ENCODE measurements around the gene C1GALT1.
A peak's percentile ranks its signal among the peaks of the same experiment; 100 is the strongest.
"Not testable (repeated sequence)": the region's sequence is repeated elsewhere in the genome, so short reads cannot be mapped to it uniquely, and the experiment has no call there.

The C1GALT1 gene

DNA sequence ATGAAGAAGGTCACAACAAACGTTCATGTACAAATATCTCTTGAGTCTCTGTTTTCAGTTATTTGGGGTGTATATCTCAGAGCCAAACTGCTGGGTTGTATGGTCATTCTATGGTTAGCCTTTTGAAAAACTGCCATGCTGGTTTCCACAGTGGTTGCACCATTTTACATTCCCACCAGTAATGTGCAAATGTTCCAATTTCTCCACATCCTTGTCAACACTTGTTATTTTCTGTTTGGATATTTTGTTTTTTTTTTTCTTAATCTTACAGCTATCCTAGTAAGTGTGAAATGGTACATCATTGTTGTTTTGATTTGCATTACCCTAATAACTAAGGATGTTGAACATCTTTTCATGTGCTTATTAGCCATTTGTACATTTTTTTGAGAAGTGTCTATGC lies 13.0 kb upstream of the C1GALT1 start:
- no peak for DNase-seq (ENCODE audit: low read depth)

DNA sequence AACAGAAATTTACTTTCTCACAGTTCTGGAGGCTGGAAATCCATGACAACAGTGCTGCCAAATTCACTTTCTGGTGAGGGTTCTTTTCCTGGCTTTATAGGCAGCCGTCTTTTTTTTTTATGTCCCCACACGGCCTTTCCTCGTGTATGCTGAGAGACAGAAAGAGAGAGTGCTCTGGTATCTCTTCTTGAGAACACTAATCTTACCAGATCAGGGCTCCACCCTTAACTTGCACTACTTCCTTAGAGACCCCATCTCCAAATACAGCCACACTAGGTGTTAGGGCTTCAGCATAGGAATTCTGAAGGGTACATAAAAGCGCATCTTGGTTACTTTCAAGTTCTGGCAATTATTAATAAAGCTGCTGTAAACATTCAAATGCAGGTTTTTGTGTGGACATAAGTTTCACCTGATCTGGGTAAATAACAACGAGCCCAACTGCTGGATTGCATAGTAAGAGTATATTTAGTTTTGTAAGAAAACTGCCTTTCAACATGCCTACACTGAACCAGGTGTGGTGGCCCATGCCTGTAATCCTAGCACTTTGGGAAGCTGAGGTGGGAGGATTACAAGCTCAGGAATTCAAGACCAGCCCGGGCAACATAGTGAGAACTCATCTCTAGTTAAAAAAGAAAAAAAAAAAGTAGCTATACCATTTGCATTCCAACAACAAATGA lies 8.2 kb upstream of the C1GALT1 start:
- DNase-seq (ENCODE audit: low read depth): no peak

DNA sequence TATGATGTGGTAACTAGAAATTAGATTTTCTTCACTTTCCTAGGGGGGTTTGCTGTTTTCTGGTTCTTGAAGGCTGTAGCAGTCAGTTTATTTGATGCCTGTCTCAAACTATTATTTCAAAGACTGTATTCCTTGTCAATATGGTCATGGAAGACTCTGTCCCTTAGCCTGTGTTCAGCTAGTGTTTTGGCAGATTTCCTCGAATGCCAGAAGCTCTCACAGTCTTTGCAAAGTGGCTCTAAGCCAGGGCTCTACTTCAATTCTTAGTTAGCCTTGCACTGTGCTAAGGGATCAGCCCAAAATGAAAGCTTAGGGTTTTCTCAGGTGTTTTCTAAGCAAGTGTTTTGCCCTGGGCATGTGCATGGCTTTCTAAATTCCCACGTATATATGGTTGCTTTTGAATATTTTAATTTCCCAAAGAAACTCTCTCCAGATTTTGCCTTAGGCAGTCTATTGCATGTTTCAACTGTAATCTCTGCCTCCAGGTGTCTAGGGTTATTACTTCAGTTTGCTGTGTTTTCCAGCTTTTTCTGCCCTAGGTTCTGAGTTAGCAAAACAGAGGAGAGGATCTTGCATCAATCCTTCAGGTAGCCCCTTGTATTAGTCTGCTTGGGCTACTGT lies 7.2 kb upstream of the C1GALT1 start:
- no peak for DNase-seq (ENCODE audit: low read depth)

GRCh38 chr7:7176406-7177043 lies 5.8 kb upstream of the C1GALT1 start:
- no peak for DNase-seq (ENCODE audit: low read depth)

GRCh38 chr7:7177044-7177517 lies 5.3 kb upstream of the C1GALT1 start:
- no peak for DNase-seq (ENCODE audit: low read depth)

DNA sequence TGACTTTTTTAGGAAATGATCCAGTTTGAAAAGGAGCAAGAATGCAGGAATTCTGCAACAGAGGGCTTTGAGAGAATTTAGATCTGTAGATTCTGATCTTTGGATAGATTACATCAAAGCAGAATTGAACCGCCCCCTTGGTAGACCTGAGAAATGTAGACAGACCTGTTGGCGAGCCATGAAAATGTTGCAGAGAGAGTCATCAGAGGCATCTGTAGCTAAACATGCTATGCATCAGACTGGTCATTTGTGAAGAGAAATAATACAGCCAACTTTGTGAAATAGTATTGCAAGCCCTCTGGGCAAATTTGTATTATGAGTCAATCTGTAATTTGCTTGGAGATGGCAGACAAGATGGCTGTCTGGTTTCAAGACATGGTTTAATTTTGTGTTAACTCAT lies 4.3 kb upstream of the C1GALT1 start:
- DNase-seq (ENCODE audit: low read depth): no peak

- no peak for DNase-seq (ENCODE audit: low read depth)
Measured at GRCh38 chr7:7178906-7179305, 3.4 kb upstream of the C1GALT1 start.

GRCh38 chr7:7180725-7181449 lies 1.5 kb upstream of the C1GALT1 start:
- no peak for DNase-seq (ENCODE audit: low read depth)

DNA sequence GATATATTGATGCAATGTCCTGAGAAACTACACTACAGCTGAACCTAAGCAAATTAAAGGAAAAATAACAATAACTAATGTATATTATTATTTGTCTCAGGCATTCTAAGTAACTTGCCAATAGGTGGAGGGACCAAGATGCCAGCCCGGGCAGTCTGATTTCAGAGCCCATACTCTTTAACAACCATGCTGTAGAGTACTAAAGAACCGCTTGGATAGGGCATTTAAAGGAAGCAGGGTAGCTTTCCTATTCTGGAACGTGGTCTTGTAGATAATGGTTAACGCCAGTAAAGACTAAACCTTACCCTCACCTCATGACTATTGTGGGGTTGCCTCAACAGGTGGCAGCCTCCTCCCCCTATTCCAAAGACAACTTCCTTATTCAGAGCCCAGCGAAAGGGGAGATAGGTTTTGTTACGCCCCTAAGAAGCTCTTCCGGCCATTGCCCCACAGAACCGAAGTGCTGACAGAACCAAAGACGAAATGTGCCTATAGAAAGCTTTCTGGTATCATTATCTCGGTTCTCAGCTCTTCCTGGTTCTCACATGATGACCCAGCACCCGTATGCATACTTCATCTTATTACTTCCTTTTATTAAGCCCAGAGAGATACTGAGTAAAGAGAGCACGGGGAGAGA lies 707 bp upstream of the C1GALT1 start:
- peak; percentile 19 for DNase-seq (ENCODE audit: low read depth)

- peak; percentile 3 for DNase-seq (ENCODE audit: low read depth)
Measured at GRCh38 chr7:7183061-7183837, 905 bp downstream of the C1GALT1 start.

DNA sequence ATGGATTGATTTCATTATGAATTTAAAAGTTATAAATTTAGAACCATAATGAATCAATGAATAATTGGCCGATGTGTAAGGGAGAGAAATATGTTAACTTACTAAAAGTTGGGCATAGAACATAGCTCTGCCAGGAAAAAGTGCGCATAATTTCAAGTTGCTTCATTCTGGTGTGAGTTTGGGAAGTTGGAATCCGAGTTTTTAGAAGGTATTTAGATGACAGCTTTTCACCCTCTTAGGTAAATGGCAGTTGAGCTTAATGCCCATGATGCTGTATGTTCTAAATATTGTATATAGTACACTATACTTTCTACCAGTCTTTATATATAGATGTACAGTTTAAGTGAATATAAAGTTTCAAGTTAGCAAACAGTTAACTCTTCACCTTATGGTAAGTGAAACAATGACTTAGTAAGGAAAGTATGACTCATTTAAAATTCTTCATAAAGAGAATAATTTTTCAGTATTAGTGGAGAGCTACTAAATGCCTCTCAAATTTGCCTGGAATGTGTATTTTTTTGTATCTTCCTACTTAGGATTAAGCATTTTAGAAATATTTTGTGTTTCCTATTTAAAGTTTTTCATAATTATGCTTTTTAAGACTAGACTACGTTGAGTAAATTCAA lies 1.6 kb downstream of the C1GALT1 start:
- no peak for DNase-seq (ENCODE audit: low read depth)

DNA sequence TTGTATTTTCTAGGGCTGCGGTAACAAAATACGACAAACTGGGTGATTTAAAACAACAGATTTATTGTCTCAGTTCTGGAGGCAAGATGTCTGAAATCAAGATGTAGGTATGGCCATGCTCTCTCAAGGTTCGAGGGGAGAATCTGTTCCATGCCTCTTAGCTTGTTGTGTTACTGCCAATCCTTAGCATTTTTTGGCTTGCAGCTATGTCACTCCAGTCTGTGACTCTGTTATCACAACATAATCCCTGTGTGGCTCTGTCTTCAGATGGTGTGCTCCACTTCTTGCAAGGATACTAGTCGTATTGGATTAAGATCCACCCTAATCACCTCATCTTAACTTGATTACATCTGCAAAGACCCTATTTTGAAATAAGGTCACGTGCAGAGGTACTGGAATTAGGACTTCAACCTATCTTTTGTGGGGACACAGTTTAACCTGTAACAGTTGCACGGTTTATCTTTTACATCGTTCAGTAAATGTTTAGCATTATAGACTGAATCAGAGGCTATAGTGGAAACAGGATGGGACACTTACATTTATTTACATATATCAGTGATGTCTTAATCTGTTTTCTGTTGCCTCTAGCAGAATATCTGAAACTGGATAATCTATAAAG lies 3.1 kb downstream of the C1GALT1 start:
- no peak for DNase-seq (ENCODE audit: low read depth)

DNA sequence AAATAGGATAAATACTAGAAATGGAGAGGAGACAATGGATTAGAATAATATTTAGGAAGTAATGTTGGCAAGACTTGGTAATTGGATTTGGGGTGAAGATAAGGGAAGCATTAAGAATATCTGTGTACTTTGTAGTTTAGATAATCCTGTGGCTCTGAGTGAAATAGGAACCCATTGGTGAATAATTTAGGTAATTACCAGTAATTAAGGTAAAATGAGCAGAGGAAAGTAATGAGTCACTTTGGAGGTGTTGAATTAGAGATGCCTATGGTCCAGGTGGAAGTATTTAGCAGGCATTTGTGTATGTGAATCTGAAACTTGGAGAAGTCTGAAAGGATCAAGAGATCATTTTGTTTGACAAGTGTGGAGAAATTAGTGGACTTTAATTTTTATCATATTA lies 5.7 kb downstream of the C1GALT1 start:
- DNase-seq (ENCODE audit: low read depth): no peak

DNA sequence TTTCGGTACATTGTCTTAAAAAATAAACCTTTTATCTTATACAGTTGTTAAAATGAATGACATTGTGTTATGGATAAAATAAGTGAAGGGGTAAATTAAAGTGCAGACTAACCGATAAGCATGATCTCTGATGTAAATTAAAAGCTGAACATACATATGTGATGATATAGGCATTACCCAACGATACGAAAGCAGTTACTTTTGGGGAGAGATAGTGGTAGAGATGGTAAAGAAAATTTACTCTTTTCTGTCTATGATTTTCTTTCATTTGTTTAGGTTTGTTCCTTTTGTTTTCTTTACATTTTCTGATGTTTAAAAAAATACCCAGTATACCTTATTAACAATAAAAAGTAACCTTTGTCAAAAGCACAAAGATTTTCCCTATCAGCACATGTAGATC lies 6.4 kb downstream of the C1GALT1 start:
- DNase-seq (ENCODE audit: low read depth): no peak

DNA sequence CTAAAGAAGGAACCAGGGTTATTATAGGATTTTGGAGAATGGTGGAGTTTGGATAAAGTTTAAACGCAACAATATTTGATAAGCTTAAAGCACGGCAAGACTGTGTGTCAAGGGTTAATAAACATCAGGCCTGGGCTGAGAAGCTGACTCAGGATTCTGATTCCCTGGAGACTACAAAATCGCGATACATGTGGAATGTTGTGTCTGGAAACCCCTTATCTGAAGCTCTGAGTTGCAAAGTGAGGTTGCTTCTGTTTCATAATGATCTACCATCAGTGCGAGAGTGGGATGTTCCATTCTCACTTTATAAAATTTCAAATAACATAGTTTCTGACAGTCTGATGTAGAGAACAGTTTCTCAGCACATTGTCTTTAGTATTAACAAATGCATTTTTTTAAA lies 7.8 kb downstream of the C1GALT1 start:
- no peak for DNase-seq (ENCODE audit: low read depth)

DNA sequence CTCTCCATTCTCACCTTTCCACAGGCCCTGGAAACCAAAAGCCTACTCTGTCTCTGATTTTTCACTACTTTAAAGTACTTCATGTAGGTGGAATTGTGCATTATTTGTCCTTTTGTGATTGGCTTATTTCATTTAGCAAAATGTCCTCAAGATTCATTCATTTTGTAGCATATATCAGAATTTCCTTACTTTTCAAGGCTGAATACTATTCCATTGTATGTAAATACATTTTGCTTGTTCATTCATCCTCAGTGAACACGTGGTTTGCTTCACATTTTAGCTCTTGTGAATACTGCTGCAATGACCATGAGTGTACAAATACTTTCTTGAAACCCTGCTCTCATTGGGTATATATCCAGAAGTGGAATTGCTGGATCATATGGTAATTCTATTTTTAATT lies 8.8 kb downstream of the C1GALT1 start:
- no peak for DNase-seq (ENCODE audit: low read depth)

DNA sequence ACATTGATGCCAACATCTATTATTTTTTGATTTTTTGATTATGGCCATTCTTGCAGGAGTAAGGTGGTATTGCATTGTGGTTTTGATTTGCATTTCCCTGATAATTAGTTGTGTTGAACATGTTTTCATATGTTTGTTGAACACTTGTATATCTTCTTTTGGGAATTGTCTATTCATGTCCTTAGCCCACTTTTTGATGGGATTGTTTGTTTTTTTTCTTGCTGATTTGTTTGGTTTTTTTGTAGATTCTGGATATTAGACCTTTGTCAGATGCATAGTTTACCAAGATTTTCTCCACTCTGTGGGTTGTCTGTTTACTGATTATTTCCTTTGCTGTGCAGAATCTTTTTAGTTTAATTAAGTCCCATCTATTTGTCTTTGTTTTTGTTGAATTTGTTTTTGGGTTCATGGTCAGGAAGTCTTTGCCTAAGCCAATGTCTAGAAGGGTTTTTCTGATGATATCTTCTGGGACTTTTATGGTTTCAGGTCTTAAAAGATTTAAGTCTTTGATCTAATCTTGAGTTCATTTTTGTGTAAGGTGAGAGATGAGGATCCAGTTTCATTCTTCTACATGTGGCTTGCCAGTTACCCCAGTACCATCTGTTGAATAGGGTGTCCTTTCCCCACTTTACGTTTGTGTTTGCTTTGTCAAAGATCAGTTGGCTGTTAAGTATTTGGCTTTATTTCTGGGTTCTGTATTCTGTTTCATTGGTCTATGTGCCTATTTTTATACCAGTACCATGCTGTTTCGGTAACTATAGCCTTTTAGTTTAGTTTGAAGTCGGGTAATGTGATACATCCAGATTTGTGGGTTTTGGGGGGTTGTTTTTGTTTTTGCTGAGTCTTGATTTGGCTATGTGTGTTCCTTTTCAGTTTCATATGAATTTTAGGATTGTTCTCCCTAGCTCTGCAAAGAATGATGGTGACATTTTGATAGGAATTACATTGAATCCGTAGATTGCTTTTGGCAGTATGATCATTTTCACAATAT lies 10.7 kb downstream of the C1GALT1 start:
- DNase-seq (ENCODE audit: low read depth): not testable (repeated sequence)

GRCh38 chr7:7199592-7199991 lies 17.2 kb downstream of the C1GALT1 start:
- not testable (repeated sequence) for DNase-seq (ENCODE audit: low read depth)

DNA sequence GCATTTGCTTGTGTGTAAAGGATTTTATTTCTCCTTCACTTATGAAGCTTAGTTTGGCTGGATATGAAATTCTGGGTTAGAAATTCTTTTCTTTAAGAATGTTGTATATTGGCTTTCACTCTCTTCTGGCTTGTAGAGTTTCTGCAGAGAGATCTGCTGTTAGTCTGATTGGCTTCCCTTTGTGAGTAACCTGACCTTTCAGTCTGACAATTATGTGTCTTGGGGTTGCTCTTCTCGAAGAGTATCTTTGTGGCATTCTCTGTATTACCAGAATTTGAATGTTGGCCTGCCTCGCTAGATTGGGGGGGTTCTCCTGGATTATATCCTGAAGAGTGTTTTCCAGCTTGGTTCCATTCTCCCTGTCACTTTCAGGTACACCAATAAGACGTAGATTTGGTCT lies 17.9 kb downstream of the C1GALT1 start:
- DNase-seq (ENCODE audit: low read depth): not testable (repeated sequence)
